Measurements from ENCODE around the gene ZC3H7B. TPM values are rescaled to one million over a fixed set of nuclear protein-coding genes. Genes with fewer than 3 reads are reported as not detected.

Gene ZC3H7B
- total RNA-seq, 1 experiment from 2014 or later, result 18.1 TPM

DNA sequence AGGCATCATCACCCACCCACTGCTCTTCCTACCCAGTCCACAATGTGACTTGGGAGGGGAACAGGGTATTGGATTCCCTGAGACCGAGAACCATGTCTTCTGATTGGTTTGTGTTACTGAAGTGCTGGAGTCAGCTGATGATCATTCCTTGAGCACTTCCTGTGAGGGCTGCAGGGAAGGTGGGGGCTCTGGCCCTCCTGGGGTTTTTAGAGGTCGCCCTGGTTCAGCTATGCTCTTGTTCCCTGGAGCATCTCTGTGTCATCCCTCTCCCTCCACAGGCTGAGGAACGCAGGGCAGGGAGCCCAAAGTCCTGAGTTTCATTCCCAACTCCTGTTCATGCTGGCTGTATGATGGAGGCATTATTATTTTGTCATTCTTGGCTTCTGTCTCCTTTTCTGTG is 6.7 kb downstream of the ZC3H7B start:
- no peak for DNase-seq
- Histone ChIP-seq H3K9me2 (replicated peaks; ENCODE audit: insufficient read depth, low read length) (no peaks in the 10 kb centered on the region), H3K36me3 (ENCODE audit: insufficient read depth, low read length) (peaks cover 10% of the 10 kb centered on the region; the same call in 1 of the 2 replicates), H3K9me3 (ENCODE audit: low read length) (no peaks in the 10 kb centered on the region), H3K27ac (ENCODE audit: low read length) (no peak overlapping the region), H3K27me3 (ENCODE audit: low read length) (no peaks in the 10 kb centered on the region), H2AFZ (ENCODE audit: low read length) (no peak overlapping the region), H3K4me1 (ENCODE audit: low read length) (peaks cover 11% of the 10 kb centered on the region), H3K4me2 (ENCODE audit: low read depth, low read length, poor library complexity, severe bottlenecking) (no peak overlapping the region), H3K79me2 (ENCODE audit: low read length) (peaks cover 86% of the 10 kb centered on the region), H3K4me3 (ENCODE audit: low read length) (no peak overlapping the region), H4K20me1 (ENCODE audit: insufficient read depth, low read depth, low read length) (peaks cover 8% of the 10 kb centered on the region; the same call in 1 of the 2 replicates), H3K9ac (ENCODE audit: low read length) (no peak overlapping the region)

DNA sequence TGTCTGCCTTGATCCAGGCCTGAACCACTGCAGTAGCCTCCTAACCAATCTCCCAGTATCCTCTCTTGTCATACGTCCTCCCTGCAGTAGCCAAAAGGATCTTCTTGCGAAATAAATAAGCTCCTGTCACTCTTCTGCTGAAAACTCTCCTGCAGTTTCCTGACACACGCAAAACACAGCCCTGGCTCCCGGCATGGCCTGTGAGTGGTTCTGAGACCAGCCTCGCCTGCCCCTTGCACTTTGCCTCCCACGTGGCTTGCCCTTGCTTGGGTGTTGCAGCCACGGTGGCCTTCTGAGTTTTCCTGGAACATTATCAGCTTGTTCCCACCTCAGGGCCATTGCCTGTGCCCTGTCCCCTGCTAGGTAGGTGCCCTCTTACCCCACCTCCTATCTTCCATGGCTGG is 7.2 kb downstream of the ZC3H7B start:
- peaks cover 10% of the 10 kb centered on the region; the same call in 1 of the 2 replicates for H3K36me3 ChIP-seq (ENCODE audit: insufficient read depth, low read length)
- H3K79me2 ChIP-seq (ENCODE audit: low read length), result peaks cover 86% of the 10 kb centered on the region
- no peak overlapping the region for H3K9ac ChIP-seq (ENCODE audit: low read length)
- no peak overlapping the region for H2AFZ ChIP-seq (ENCODE audit: low read length)
- no peak overlapping the region for H3K4me2 ChIP-seq (ENCODE audit: low read depth, low read length, poor library complexity, severe bottlenecking)
- H3K9me3 ChIP-seq (ENCODE audit: low read length), result no peaks in the 10 kb centered on the region
- H3K4me3 ChIP-seq (ENCODE audit: low read length), result no peak overlapping the region
- H3K27ac ChIP-seq (ENCODE audit: low read length), result no peak overlapping the region
- no peaks in the 10 kb centered on the region for H3K9me2 ChIP-seq (replicated peaks; ENCODE audit: insufficient read depth, low read length)
- H4K20me1 ChIP-seq (ENCODE audit: insufficient read depth, low read depth, low read length), result peaks cover 8% of the 10 kb centered on the region; the same call in 1 of the 2 replicates
- no peaks in the 10 kb centered on the region for H3K27me3 ChIP-seq (ENCODE audit: low read length)
- no peak for DNase-seq
- H3K4me1 ChIP-seq (ENCODE audit: low read length), result peaks cover 6% of the 10 kb centered on the region

DNA sequence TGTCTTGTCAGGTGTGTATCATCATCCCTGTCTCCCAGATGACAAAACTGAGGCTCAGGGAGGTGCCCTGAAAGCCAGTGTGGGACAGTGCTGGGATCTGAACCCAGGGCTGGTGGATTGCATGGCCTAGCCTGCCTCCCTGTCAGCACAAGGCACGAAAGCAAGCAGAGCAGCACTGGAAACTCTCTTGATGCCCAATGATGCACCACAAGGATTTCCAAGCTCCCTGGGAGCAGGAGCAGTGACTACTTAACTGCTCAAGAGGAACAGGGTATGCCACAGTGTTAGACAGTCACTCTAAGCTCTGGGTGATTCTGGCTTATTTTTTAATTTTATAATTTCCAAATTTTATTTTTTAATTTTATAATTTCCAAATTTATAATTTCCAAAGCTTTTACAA is 9.0 kb downstream of the ZC3H7B start:
- Histone ChIP-seq H3K79me2 (ENCODE audit: low read length) (peaks cover 76% of the 10 kb centered on the region), H3K4me2 (ENCODE audit: low read depth, low read length, poor library complexity, severe bottlenecking) (no peak overlapping the region), H4K20me1 (ENCODE audit: insufficient read depth, low read depth, low read length) (peaks cover 8% of the 10 kb centered on the region; the same call in 1 of the 2 replicates)

DNA sequence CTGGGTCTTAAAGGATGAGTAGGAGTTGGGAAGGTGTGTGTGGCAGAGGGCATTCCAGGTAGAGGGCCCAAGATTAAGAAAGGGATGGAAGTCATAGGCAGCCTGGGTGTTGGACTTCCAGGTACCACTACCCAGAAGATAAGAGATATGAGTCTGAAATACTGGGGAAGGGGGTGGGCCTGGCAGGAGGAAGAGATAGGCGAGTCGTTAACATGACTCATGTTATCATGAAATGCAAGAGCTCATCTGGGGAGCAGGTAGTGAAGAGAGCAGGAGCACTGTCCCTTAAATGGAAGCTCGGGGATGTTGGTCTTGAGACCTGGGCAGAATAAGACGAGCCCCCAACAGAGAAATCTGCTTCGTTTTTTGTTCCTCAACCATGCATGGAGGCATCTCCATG is 10.2 kb downstream of the ZC3H7B start:
- Histone ChIP-seq H2AFZ (ENCODE audit: low read length) (no peak overlapping the region), H4K20me1 (ENCODE audit: insufficient read depth, low read depth, low read length) (peaks cover 8% of the 10 kb centered on the region; the same call in 1 of the 2 replicates), H3K9me2 (replicated peaks; ENCODE audit: insufficient read depth, low read length) (no peaks in the 10 kb centered on the region), H3K9me3 (ENCODE audit: low read length) (no peaks in the 10 kb centered on the region), H3K4me3 (ENCODE audit: low read length) (no peak overlapping the region), H3K4me1 (ENCODE audit: low read length) (no peaks in the 10 kb centered on the region), H3K36me3 (ENCODE audit: insufficient read depth, low read length) (peaks cover 10% of the 10 kb centered on the region; the same call in 1 of the 2 replicates), H3K79me2 (ENCODE audit: low read length) (peaks cover 71% of the 10 kb centered on the region), H3K27ac (ENCODE audit: low read length) (no peak overlapping the region), H3K9ac (ENCODE audit: low read length) (no peak overlapping the region), H3K27me3 (ENCODE audit: low read length) (no peaks in the 10 kb centered on the region), H3K4me2 (ENCODE audit: low read depth, low read length, poor library complexity, severe bottlenecking) (no peak overlapping the region)
- no peak for DNase-seq

More for the DNA sequence above, 9.0 kb downstream of the ZC3H7B start:
- H3K4me3 ChIP-seq (ENCODE audit: low read length), result no peak overlapping the region
- DNase-seq, result no peak
- H3K9me2 ChIP-seq (replicated peaks; ENCODE audit: insufficient read depth, low read length), result no peaks in the 10 kb centered on the region
- no peak overlapping the region for H3K9ac ChIP-seq (ENCODE audit: low read length)
- H3K9me3 ChIP-seq (ENCODE audit: low read length), result no peaks in the 10 kb centered on the region
- peaks cover 10% of the 10 kb centered on the region; the same call in 1 of the 2 replicates for H3K36me3 ChIP-seq (ENCODE audit: insufficient read depth, low read length)
- H3K4me1 ChIP-seq (ENCODE audit: low read length), result no peaks in the 10 kb centered on the region
- H3K27ac ChIP-seq (ENCODE audit: low read length), result no peak overlapping the region
- H3K27me3 ChIP-seq (ENCODE audit: low read length), result no peaks in the 10 kb centered on the region
- H2AFZ ChIP-seq (ENCODE audit: low read length), result no peak overlapping the region

DNA sequence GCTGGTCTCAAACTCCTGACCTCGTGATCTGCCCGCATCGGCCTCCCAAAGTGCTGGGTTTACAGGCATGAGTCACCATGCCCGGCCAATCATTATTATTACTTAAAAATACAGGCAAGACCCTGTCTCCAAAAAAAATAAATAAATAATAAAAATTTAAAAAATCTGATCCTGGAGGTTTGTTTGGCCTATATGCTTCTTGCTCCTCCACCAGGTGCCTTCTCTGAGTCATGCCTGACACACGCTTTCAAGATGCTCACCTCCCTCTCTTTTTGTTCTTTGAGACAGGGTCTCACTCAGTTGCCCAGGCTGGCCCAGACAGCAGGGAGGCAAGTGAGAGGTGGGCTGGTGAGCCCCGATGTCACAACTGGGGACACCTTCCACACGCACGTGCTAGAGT is 13.5 kb downstream of the ZC3H7B start:
- Histone ChIP-seq H3K36me3 (ENCODE audit: insufficient read depth, low read length) (no peaks in the 10 kb centered on the region), H3K4me3 (ENCODE audit: low read length) (no peak overlapping the region), H2AFZ (ENCODE audit: low read length) (no peak overlapping the region), H3K27me3 (ENCODE audit: low read length) (no peaks in the 10 kb centered on the region), H3K9ac (ENCODE audit: low read length) (no peak overlapping the region), H3K9me3 (ENCODE audit: low read length) (no peaks in the 10 kb centered on the region), H3K9me2 (replicated peaks; ENCODE audit: insufficient read depth, low read length) (no peaks in the 10 kb centered on the region), H3K27ac (ENCODE audit: low read length) (no peak overlapping the region), H3K79me2 (ENCODE audit: low read length) (peaks cover 62% of the 10 kb centered on the region), H3K4me2 (ENCODE audit: low read depth, low read length, poor library complexity, severe bottlenecking) (no peak overlapping the region), H3K4me1 (ENCODE audit: low read length) (no peaks in the 10 kb centered on the region), H4K20me1 (ENCODE audit: insufficient read depth, low read depth, low read length) (0 out of 2 replicates have a peak, but pooled peaks cover 3% of the 10 kb centered on the region)
- DNase-seq, result no peak

DNA sequence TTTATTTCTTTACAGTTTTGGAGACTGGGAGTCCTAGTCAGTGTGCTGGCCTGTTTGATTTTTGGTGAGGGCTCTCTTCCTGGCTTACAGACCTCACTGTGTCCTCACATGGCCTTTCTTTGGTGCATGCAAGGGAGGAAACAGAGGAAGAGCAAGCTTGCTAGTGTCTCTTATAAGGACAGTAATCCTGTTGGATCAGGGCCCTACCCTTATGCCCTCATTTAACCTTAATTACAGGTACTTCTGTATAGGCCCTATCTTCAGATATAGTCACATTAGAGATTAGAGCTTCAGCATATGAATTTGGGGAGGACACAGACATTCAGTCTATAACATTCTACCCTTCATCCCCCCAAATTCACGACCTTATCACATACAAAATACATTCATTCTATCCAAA is 14.3 kb downstream of the ZC3H7B start:
- no peak overlapping the region for H3K27ac ChIP-seq (ENCODE audit: low read length)
- H4K20me1 ChIP-seq (ENCODE audit: insufficient read depth, low read depth, low read length), result 0 out of 2 replicates have a peak, but pooled peaks cover 3% of the 10 kb centered on the region
- H3K9ac ChIP-seq (ENCODE audit: low read length), result no peak overlapping the region
- H3K9me2 ChIP-seq (replicated peaks; ENCODE audit: insufficient read depth, low read length), result no peaks in the 10 kb centered on the region
- no peaks in the 10 kb centered on the region for H3K4me1 ChIP-seq (ENCODE audit: low read length)
- H3K4me3 ChIP-seq (ENCODE audit: low read length), result no peak overlapping the region
- no peak for DNase-seq
- no peaks in the 10 kb centered on the region for H3K36me3 ChIP-seq (ENCODE audit: insufficient read depth, low read length)
- H3K27me3 ChIP-seq (ENCODE audit: low read length), result no peaks in the 10 kb centered on the region
- H3K4me2 ChIP-seq (ENCODE audit: low read depth, low read length, poor library complexity, severe bottlenecking), result no peak overlapping the region
- no peak overlapping the region for H2AFZ ChIP-seq (ENCODE audit: low read length)
- H3K79me2 ChIP-seq (ENCODE audit: low read length), result peaks cover 60% of the 10 kb centered on the region
- H3K9me3 ChIP-seq (ENCODE audit: low read length), result no peaks in the 10 kb centered on the region

DNA sequence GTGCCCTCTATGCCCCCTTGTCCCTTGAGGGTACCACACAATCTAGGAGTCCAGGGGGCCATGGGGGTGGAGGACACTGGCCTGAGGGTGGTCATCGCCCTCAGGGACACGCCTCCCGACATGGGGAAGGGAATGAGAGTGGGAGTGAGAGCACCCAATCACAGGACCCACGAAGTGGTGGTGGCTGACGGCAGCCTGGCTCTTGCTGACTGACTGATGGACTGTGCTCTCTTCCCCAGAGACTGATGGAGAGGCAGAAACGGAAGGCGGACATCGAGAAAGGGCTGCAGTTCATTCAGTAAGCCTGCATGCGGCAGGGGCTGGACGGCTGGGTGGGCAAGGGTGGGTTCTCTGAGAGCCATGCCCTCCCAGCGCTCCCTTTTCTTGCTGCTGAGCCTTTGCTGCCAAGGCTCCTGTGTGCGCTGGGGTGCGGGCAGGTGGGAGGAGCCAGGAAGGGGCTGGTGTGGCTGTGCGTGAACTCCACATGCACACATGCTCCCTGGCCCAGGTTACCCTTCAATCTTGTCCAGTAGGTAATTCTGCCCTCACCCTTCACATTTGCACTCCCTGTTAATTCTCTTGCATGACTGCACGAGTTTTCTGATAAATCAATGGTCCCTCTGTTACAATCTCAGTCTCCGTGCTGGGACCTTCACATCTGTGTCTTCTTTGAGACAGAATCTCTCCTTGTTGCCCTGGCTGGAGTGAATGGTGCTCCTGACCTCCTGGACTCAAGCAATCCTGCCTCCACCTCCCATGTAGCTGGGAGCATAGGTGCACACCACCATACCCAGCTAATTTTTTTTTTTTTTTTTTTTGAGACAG is 19.3 kb downstream of the ZC3H7B start:
- DNase-seq, result no peak
- Histone ChIP-seq H3K27ac (ENCODE audit: low read length) (no peak overlapping the region), H3K4me2 (ENCODE audit: low read depth, low read length, poor library complexity, severe bottlenecking) (no peak overlapping the region), H2AFZ (ENCODE audit: low read length) (no peak overlapping the region), H3K27me3 (ENCODE audit: low read length) (no peaks in the 10 kb centered on the region), H3K4me3 (ENCODE audit: low read length) (no peak overlapping the region), H3K4me1 (ENCODE audit: low read length) (no peaks in the 10 kb centered on the region), H3K79me2 (ENCODE audit: low read length) (peaks cover 25% of the 10 kb centered on the region), H3K9me3 (ENCODE audit: low read length) (no peaks in the 10 kb centered on the region), H3K36me3 (ENCODE audit: insufficient read depth, low read length) (no peaks in the 10 kb centered on the region), H3K9me2 (replicated peaks; ENCODE audit: insufficient read depth, low read length) (no peaks in the 10 kb centered on the region), H4K20me1 (ENCODE audit: insufficient read depth, low read depth, low read length) (no peaks in the 10 kb centered on the region), H3K9ac (ENCODE audit: low read length) (no peak overlapping the region)

DNA sequence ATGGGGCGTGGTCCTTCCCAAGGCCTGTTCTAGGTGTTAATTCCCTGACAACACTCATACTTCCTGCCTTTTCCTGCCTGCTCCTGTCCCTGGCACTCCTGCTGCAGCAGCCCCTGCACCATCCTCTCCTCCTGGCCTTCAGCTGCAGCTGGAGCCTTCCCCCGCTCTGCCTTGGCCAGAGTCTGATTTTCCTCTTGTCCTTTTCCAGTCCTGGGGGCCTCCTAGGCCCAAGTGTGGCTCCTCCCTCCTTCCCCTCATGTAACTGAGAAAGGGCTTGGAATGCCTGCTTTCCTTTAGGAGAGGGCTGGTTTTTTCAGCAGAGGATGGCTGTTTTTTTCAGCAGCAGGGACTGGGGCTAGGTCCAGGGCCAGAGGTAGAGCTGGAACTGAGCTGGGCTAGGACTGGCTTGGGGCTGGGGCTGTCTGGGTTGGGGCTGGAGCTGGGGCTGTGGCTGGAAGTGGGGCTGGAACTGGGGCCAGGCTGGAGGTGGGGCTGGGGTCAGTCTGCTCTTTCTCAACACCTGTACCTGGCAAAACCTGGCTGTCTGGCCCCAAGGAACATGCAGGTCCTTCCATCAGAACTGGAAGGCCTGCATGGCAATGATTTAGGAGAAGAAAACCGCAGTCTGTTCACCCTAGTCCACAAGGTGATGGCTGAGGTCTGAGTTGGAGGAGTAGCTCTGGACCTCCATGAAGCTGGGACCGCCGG is 23.6 kb downstream of the ZC3H7B start:
- Histone ChIP-seq H4K20me1 (ENCODE audit: insufficient read depth, low read depth, low read length) (no peaks in the 10 kb centered on the region), H3K4me1 (ENCODE audit: low read length) (no peaks in the 10 kb centered on the region), H3K9me3 (ENCODE audit: low read length) (no peaks in the 10 kb centered on the region), H3K27ac (ENCODE audit: low read length) (no peak overlapping the region), H3K9ac (ENCODE audit: low read length) (no peak overlapping the region), H3K27me3 (ENCODE audit: low read length) (no peaks in the 10 kb centered on the region), H2AFZ (ENCODE audit: low read length) (no peak overlapping the region), H3K79me2 (ENCODE audit: low read length) (0 out of 2 replicates have a peak, but pooled peaks cover 3% of the 10 kb centered on the region), H3K36me3 (ENCODE audit: insufficient read depth, low read length) (no peaks in the 10 kb centered on the region), H3K4me3 (ENCODE audit: low read length) (no peak overlapping the region), H3K4me2 (ENCODE audit: low read depth, low read length, poor library complexity, severe bottlenecking) (no peak overlapping the region), H3K9me2 (replicated peaks; ENCODE audit: insufficient read depth, low read length) (no peaks in the 10 kb centered on the region)
- DNase-seq, result no peak
